OCI-LY7 (cell line): Measurements from ENCODE around the gene HNRNPK.

Source experiments
- CTCF ChIP-seq: fragments of 200-600 bp; sonication (generic); conservative IDR thresholded peaks from 2 replicates; pipeline ENCODE4 v1.5.1; 2014; ENCODE audit warnings: mild to moderate bottlenecking, antibody characterized with exemption, low read length, moderate library complexity, mixed read lengths
- EZH2phosphoT487 ChIP-seq: fragments of 200-600 bp; sonication (generic); IDR thresholded peaks from 2 replicates; pipeline ENCODE4 v1.6.1; 2018; ENCODE audit warnings: low read depth, borderline replicate concordance, mild to moderate bottlenecking, mixed run types, antibody characterized with exemption, low read length, moderate library complexity, mixed read lengths

GRCh38 chr9:83957248-83957513 is 22.8 kb downstream of the HNRNPK start:
- TF ChIP-seq EZH2phosphoT487 = no peak
- no peak for TF ChIP-seq CTCF
